GM18526 (cell line): ENCODE measurements around the gene MLST8.

Experiments
- POLR2A ChIP-seq: IDR thresholded peaks from 3 replicates; pipeline ENCODE4 v1.6.1; 2011; ENCODE audit not compliant: insufficient read length; ENCODE audit errors: extremely low read depth

MLST8 gene

DNA sequence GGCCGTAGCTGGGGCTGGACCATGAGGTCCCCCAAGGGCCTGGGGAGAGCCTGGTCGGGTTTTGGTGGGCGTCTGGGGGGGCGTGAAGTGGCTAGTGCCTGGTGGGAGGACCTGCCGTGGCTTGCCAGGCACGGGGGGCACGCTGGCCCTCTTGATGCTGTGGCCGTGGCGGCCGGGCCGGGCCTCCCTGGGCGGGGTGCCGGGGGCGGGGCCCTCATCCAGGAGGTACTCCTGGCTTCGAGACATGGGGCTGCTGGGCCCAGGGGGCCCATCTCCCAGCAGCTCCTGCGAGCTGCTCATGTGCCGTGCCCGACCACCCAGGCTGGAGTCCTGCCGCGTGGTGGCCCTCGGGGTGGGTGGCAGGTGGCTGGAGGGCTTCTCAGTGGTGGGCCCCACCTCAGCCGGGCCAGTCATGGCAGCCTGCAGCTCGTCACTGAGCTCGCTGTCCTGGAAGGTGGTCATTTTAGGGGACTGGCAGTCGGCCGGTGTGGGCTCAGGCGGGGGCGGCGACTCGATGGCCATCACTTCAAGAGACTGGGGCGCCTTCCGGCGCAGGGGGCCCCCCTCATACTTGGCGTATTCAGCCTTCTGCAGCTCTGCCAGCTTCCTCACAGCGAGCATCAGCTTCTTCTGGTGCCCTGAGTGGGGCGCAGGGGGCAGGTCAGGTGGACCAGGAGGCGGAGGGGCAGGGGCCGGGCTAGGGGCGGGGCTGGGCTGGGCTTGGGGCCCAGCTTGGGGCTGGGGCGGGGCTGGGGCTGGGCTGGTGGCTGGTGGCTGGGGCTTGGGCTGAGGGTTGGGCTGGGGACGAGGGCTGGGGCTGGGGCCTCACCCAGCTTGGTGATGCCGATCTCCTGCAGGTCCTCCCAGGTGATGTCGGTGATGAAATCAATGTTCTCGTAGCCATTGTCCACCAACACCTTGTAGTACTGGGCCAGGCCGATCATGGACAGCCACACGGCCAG is 24.0 kb upstream of the MLST8 start:
- no peak for TF ChIP-seq POLR2A

DNA sequence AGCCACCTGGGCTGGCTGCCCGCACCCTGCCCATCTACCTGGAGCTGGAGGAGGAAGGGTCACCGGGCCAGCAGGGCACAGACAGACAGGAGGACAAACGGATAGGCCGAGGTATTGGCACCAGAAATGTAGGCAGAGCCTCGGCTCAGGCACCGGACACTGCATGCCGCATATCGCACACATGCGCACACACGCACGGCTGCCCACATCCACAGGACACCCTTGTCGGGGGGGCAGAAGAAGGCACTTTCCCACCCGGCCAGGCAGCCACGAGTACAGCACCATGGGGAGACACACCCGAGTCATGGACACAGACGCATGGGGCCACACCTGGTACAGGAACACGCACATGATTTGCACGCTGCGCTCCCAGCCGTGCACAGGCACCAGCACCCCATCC is 23.3 kb upstream of the MLST8 start:
- no peak for TF ChIP-seq POLR2A

DNA sequence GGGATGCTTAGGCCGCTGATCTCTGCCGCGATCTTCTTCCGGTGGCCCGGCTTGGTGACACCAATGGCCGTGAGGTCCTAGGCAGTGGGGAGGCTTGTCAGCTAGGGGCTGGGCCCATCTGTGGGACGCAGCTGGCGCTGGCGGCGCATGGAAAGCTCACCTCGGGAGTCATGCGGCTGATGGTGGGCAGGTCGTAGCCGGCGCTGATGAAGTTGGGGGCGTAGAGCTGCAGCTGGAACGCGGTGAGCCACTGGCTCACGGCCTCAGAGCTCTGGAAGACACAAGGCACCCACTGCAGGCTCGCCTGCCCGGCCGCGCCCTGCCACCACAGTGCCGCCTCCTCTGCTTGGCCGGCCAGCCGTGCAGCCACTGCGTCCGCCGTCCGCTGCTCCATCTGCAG is 21.6 kb upstream of the MLST8 start:
- TF ChIP-seq POLR2A, result no peak

DNA sequence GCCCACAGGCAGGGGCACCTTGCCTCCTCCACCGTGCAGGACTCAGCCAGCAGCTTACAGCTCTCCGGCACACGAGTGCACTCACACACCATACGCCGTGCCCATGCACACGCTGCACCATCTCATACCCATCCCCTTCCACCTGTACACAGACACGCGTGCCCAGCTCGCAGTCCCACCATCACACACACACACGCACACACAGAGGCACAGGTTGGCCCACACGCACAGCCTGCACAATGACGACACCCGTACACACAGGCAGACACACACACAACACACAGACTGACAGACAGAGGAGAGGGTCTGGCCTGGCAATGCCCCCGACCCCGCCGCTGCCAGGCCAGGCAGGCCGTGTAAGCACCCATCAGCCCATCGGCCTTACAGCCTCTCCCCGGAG is 20.9 kb upstream of the MLST8 start:
- TF ChIP-seq POLR2A, result no peak

DNA sequence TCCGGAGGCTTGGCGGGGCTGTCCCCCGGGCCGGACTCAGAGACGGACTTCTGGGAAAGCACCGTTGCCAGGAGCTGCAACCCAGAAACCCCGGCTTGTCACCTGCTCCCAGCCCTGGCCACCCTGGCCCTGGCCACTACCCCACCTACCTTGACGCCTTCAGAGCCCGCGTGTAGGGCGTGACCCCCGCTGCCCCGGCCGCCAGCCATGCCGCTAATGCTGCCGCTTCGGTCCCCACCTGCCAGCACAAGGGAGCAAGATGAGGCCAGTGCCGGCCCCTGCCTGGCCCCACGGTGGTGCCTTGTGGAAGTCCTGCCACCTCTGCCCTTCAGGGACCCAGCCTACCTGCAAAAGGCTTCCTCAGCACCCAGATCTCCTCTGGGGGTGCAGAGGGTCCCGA is 20.3 kb upstream of the MLST8 start:
- no peak for TF ChIP-seq POLR2A

DNA sequence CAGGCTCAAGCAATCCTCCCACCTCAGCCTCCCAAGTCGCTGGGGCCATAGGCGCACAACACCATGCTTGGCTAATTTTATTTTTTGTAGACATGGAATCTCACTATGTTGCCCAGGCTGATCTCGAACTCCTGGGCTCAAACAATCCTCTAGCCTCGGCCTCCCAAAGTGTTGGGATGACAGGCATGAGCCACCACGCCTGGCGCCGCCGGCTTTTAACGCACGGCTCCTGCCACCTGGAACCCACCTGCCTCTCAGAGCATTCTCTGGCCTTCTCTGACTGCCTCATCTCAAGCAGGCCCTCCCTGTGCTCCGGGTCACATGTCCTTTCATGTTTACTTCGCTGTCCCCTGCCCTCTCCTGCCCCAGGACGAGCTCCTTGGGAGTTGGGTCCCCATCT is 19.2 kb upstream of the MLST8 start:
- no peak for TF ChIP-seq POLR2A

DNA sequence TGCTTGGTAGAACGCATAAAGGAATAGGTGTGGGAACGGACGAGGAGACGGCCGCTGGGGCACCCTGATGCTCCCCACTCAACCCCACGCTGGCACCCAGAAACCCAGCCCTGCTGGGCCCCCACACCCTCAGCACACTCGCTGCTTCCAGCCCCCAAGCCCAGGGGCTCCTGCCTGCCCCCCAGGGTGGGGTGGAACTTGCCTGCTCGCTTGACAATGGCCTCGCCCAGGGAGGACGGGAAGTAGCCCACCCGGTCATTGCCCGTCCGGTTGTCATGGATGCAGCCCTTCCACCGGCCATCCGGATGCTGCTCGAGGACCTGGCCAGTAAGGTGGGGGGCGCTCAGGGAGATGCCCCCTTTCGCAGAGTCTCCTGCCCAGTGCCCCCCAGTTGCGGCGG is 18.7 kb upstream of the MLST8 start:
- no peak for TF ChIP-seq POLR2A

DNA sequence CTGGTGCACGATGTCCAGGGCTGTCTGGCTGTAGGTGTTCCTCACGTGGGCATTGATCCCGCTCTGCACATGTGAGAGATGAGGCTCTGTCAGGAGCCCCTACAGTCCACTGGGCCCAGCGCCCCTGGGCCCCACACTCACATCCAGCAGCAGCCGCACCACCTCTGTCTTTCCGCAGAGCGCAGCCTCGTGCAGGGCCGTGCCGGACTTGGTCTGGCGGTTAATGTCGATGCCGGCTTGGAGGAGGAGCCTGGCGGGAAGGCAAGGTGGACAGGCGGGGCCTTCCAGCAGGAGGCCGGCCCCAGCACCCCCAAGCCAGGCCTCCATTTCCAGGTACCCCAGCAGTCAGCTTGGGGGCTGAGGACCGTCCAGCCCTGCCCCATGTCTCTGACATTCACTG is 18.0 kb upstream of the MLST8 start:
- TF ChIP-seq POLR2A, result no peak

DNA sequence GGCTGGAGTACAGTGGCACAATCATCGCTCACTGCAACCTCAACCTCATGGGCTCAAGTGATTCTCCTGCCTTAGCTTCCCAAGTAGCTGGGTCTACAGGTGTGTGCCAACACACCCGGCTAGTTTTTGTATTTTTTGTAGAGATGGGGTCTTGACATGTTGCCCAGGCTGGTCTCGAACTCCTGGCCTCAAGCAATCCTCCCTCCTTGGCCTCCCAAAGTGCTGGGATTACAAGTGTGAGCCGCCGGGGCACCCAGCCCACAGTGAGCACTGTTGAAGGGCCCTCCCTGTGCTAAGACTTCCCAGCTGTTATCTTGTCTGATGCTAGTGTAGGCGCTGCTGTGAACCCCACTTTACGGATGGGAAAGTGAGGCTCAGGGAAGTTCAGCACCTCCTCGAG is 16.9 kb upstream of the MLST8 start:
- no peak for TF ChIP-seq POLR2A

DNA sequence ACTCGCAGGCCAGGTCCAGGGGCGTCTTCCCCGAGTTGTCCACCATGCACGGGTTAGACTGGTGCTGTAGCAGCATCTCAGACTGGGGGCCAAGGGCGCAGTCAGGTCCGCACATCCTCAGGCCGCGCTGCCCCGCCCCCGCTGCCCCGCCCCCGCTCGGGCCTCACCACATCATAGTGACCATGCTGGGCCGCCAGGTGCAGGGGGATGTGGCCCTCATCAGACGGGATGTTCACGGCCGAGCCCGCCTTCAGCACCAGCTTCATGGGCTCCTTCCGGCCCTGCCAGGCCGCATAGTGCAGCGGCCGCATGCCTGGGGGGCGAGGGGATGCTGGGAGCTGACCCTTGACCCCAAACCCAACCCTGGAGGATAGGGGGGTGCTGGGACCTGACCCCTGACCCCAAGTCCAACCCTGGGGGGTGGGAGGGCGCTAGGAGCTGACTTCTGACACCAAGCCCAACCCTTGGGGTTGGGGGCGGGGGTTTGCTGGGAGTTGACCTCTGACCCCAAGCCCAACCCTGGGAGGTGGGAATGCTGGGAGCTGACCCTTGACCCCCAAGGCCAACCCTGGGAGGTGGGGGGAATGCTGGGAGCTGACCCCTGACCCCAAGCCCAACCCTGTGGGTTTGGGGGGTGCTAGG is 15.9 kb upstream of the MLST8 start:
- no peak for TF ChIP-seq POLR2A

DNA sequence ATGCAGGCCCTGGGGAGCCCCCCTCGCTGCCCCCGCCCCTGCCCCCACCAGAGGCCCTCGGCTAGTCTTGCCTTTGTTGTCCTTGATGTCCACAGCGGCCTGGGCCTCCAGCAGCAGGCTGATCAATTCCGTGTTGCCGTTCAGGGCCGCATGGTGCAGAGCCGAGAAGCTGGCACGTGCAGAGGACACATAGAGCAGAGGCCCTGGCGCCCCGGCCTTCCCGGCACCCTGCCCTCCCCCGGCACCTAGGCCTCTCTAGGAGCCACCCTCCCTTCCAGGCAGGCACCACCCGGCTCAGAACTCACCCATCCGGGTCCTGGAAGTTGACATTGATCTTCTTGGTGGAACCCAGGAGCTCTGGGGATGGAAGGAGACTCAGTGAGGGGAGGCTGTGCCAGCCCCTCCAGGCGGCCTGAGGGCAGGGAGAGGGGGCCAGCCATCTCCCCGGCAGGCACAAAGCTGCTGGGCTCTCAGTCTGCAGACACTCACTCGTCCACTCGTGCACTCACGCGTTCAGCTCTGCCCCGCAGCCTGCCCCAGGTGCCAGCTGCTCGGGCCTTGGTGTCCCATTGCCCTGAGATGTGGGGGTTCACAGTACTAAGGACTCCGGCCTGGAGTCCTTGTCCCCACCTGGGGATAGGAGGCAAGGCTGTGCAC is 15.1 kb upstream of the MLST8 start:
- TF ChIP-seq POLR2A, result no peak

DNA sequence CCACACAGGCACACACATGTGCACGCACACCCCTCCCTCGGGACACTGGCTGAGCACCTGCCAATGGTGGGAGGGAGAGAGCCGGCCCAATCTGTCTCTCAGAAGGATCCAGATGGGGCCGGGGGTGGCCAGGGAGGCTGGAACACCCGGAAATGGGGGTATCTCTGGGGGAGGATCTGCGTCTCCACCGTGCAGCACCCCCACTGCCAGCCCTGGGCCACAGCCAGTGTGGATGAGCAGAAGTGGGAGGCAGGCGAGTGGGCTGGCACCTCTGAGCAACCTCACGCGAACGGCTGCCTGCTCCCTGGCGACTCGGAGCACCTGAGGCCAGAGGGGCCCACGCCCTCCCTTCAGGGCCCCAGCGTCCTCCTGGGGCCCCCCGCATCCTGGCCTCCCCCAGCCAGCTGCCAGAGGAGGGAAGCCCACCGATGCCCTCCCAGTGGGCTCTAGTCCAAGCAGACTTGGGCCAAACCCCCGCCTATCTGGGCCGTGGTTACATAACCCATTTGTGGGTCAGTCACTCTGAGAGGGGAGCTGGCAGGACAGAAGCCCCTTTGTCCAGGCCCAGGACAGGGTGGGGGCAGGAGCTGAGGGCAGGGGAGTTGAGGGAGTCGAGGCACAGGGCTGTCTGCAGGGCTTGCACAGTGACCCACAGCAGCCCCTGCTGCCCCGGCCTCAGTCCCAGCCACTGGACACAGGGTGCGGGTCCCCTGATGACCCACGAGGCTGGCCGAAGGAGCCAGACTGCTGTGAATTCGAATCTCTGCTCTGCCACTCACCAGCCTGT is 14.4 kb upstream of the MLST8 start:
- no peak for TF ChIP-seq POLR2A

DNA sequence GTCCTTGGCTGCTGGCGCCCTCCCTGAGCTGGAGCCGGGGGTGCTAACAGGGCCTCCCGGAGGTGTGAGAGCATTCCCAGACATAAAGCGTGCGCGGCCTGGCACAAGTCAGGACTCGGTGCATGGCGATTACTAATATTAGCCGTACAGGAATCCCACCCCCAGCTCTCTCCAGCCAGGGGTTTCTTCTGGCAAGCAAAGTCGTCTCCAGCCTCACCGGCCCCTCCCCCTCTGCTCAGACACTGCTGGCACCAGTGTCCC is 13.9 kb upstream of the MLST8 start:
- no peak for TF ChIP-seq POLR2A

DNA sequence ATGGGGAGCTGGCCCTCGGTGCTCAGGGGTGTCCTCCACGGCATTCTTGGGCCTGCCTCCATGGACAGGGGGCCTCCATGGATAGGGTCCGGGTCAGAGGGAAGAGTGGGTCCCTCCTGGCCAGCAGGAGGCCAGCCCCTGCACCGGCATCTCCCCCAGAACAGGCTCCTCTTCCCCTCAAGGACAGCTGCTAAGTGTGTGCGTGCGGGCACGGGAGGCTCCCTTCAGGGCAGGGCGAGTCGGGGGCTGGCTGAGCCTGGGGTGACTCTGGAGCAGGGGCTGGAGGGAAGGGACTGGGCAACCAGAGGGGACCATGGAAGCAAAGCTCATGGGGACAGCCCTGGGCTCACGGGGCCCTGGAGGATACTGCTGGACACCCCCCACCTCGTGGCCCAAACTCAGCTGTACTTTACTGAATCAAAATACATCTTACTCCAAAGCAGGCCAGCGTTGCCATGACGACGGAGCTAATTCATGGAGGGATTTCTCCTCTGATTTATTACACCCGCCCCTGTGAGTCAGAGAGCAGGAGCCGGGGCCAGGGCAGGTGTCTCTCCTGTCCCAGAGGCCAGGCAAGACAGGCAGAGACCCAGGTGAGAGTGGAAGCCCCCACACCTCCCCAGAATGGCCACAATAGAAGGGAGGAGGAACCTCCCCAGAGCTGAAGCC is 11.0 kb upstream of the MLST8 start:
- no peak for TF ChIP-seq POLR2A

DNA sequence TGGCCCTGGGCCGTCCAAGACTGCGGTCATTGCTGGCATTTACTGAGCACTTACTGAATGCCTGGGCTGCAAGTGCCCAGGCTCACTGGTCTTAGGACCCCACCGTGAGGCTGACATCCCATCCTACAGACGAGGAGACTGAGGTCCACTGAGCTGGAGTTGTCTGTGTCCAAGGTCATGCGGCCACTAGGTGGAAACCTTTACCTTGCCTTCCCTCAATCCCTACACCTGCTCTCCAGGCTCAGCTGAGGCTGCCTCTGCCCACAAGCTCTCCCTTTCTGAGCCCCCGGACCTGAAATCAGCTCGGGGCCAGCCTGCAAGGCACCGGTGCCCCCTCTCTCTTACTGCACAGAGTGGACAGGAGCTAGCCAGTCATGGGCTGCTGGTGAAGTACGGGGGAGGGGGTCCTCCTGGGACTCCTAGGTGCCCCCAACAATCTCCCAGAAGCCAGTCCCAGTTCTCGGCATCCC is 10.4 kb upstream of the MLST8 start:
- no peak for TF ChIP-seq POLR2A
